ENCODE data around the gene EME2.
"Not testable (repeated sequence)": the region's sequence is repeated elsewhere in the genome, so short reads cannot be mapped to it uniquely, and the experiment has no call there.

The EME2 gene

DNA sequence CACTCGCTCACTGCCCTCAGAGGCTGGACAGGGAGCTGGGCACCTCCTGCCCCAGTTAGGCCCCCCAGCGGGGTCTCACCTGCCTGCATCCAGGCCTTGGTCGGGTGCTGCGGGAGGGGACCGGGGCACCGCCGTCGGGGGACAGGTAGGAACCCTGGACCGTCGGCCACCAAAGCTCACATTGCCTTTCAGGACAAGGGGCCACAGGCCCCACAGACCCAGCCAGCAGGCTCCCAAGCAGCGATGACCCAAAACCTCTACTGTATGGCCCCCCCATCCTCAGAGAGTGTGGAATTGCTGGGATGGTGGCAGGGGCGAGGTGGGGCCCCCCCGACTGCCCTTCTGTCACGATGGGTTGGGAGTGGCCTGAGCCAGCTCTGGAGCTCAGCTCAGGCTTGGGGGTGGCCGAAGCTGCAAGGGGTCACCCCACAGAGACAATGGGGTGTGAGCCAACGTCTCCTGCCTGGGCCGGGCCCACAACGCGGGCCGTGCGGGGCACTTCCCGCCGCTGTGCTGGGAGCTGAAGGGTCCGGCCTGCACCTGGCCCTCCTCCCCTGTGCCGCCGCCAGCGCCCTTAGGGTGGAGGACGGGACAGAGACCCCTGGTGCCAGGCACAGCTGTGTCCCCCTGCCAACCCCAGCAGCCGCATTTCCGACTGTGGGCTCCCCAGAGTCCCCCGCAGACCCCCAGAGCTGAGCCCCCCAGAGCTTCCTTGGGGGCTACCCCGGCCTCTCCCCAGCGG is 20.4 kb downstream of the EME2 start:
- DNase-seq, result no peak

GRCh38 chr16:1793578-1794220 is 21.1 kb downstream of the EME2 start, which contains the start of gene IGFALS:
Gene IGFALS, minus strand, starts transcription at chr16:1793705. Its CDS starts 53 bp downstream, at chr16:1793652.
- no peak for DNase-seq

- no peak for DNase-seq
Observed at GRCh38 chr16:1794221-1794871, 21.7 kb downstream of the EME2 start.

- DNase-seq, result no peak
Observed at GRCh38 chr16:1794908-1795666, 22.5 kb downstream of the EME2 start.

DNA sequence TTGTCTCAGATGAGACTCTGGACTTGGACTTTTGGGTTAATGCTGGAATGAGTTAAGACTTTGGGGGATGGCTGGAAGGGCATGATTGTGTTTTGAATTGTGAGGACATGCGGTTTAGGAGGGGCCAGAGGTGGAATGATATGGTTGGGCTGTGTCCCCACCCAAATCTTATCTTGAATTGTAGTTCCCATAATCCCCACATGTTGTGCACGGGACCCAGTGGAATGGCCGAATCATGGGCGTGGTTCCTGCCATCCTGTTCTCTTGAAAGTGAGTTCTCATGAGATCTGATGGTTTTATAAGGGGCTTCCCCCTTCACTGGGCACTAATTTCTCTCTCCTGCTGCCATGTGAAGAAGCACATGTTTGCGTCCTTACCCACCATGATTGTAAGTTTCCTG is 26.7 kb downstream of the EME2 start:
- not testable (repeated sequence) for DNase-seq

DNA sequence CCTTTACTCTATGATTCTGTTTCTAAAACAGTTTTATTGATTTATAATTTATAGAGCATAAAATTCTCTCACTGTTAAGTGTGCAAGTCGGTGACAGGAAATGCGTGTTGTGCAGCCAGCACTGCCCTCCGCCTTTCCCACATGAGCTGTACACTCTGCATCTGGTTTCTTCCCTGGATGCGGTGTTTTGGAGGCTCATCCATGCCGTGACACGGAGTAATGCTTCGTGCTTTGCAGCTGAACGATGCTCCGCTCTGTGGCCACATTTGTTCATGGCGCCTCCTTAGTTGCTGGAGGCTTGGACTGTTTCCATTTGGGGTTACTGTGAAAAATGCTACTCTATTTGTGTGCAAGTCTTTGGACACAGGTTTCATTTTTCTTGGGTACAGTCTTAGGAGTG is 28.1 kb downstream of the EME2 start:
- no peak for DNase-seq

DNA sequence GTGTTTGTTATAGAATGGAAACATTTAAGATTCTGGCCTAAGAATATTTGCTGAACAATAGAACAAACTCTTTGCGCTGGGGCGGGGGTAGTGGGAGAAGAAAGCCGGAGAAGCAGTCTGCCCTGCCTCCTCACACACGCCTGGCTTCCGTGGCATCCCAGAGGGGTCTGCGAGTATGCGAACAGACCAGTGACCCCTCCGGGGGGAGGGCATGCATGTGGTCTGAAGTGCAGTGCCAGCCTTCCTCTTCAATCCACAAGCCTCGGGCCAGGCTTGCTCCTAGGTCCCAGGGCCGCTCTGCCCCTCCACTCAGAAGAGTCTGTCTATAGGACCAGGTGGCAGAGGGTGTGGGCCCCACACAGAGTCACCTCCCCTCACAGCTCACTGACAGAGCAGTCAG is 35.0 kb downstream of the EME2 start:
- no peak for DNase-seq

- DNase-seq, result no peak
Observed at GRCh38 chr16:1808691-1809090, 36.1 kb downstream of the EME2 start.

GRCh38 chr16:1809281-1809801 is 36.7 kb downstream of the EME2 start:
- no peak for DNase-seq

DNA sequence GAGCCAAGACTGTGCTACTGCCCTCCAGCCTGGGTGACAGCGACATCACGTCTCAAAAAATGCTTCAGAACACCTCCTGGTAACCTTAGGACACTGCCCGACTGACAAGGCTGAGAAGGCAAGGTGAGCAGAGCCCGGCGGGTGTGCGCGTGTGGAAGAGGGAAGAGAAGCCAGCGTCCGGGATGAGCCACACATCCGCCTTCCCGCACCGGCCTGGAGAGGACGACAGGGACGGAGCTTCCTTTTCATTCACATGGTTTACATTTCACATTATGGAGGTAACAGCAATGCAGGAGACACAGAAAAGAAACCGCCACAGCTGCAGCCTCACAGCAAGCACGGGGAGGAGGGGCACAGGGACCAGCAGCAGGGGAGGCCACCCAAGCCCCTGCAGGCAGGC is 37.5 kb downstream of the EME2 start:
- DNase-seq, result no peak

- no peak for DNase-seq
Observed at GRCh38 chr16:1810536-1810935, 37.9 kb downstream of the EME2 start.

DNA sequence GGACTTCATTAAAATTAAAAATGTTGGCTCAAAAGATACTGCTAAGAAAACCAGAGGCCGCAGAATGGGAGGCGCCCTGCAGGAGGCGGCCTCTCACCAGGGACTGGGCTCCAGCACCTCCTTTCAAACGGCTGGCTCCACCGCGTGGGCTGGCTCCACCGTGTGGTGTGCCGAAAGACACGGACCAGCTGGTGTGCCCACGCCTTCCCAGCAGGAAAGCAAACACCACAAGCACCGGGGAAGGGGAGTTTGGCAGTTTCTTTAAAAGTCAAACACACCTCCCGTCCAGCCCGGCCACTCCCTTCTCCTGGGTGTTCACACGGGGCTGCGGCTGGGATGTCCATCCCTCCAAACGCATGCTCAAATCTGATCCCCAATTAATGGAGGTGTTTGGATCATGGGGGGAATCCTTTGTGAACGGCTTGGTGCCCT is 40.1 kb downstream of the EME2 start:
- DNase-seq, result peak; percentile 48

- no peak for DNase-seq
Observed at GRCh38 chr16:1815461-1815860, 42.9 kb downstream of the EME2 start.

DNA sequence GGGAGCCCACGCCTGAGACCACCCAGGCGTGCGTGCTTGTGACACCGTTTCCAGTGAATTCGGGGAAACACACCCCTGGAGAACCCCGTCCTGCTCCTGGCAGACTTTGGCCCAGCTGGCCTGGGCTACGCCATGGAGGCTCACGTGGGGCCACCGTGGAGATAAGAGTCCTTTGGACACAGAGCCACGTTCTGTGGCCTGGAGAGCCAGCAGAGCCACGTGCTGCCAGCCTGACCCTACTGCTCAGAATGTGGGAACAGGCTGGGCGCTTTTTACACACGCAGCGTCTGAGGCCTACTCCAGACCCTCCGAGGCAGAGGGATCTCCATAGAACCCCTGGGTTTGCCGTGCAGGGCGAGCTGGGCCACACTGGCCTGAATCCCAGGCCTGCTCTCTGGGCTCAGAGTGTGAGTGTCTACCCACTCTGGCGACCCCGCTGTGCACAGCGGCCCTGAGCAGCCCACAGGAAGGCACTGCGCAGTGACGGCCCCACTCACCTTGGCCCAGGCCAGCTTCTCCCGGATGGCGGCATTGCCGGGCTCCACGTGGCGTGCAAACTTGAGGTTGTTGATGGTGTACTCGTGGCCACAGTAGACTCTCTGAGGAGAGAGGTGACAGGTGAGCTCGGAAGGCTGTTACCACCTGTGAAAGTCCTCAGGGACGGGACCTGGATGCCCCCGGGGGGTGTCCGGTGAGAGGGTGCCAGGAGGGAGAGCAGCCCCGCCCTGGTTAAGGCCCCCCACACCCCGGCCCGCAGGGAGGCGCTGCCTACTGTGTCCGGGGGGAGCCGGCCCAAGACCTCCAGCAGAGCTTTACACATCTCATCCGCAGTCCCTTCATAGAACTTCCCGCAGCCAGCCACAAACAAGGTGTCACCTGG is 44.0 kb downstream of the EME2 start:
- DNase-seq, result no peak

- no peak for DNase-seq
Observed at GRCh38 chr16:1817276-1817589, 44.6 kb downstream of the EME2 start.

- DNase-seq, result no peak
Observed at GRCh38 chr16:1817716-1818115, 45.1 kb downstream of the EME2 start.

DNA sequence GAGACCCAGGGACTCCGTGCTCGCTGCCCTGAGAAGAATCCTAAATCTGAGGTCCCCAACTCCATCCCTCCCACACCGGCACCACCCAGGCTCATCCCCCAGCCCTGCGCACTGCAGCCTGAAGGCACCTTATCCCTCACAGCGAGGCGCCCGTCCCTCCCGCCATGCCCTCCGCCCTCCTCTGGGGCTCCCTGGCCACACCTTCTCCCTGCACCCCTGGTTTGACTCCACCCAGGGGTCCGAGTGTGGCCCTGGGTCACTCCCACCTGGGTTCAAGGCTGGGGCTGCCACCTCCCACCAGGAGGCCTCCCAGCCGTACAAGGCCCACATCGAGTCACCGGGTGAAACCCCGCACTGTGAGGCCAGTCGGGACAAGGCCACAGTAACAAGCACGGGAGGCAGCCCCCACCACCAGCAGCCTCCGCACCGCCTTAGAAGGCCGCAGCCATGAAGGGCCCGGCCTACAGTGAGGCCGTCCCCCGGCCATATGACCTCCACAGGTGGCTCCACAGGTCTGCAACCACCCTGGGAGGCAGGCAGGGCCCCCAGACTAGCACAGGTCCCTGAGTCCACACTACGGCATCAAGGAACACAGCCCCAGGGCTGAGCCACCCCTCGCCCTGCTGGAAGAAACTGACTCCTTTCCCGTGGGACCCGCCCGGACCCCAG is 45.7 kb downstream of the EME2 start:
- DNase-seq, result no peak

DNA sequence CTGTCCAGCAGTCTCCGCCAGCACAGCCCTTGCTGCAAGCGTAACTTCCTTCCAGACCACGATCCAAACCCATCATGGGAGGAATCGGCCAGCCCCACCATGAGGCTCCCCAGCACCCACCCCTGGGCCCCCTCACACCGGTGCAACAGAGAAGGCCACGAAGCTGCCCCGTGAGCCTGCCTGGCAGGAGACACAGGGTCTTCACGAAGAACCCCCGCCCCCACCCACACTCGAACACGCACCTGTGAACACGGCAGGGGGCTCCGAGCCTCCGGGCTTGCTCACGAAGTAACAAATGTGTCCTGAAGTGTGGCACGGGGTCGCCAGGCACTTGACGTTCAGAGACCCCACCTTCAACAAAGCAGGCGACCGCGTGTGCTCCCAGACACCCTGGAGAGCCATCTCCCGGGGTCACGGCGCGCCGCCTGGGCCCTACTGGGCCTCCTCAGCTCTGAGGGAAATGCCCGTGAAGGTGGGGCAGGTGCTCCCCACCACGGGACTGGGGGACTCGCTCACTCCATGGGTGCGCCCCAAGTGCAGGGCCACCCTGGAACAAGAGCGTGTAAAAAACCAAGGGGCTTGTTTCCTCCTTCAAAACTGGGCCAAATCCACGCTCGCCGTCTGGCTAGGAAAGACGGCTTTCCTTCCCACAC is 46.4 kb downstream of the EME2 start:
- DNase-seq, result no peak

DNA sequence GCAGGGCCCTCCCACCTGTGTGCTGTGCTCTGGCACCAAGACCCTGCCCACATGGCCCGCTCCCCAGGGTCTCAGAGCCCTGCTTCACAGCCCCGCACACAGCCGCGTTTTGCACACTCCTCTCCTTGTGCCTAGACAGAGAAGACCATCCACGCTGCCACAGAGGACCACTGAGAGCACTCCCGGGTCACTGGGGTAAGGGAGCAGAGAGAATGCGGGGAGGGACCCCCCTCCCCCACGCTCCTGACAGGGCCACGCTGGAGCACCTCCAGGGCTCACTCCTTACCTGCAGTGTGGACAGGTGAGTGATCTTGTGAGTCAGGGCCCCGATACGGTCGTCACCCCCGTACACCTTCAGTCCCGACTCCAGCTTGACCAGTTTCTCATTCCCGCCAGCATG is 47.0 kb downstream of the EME2 start:
- DNase-seq, result no peak

- no peak for DNase-seq
Observed at GRCh38 chr16:1820096-1820945, 47.7 kb downstream of the EME2 start.

Data from activated CD4-positive, alpha-beta T cell treated with anti-CD3 and anti-CD28 coated beads, Interleukin-2, amount 50 U/mL, for 16 hours (primary cell).